ENCODE results near the gene FLAD1.
"Not testable (repeated sequence)": the region's sequence is repeated elsewhere in the genome, so short reads cannot be mapped to it uniquely, and the experiment has no call there.

The FLAD1 gene

GRCh38 chr1:154992721-154993571, 9.8 kb downstream of the FLAD1 start:
- no peak for DNase-seq

DNA sequence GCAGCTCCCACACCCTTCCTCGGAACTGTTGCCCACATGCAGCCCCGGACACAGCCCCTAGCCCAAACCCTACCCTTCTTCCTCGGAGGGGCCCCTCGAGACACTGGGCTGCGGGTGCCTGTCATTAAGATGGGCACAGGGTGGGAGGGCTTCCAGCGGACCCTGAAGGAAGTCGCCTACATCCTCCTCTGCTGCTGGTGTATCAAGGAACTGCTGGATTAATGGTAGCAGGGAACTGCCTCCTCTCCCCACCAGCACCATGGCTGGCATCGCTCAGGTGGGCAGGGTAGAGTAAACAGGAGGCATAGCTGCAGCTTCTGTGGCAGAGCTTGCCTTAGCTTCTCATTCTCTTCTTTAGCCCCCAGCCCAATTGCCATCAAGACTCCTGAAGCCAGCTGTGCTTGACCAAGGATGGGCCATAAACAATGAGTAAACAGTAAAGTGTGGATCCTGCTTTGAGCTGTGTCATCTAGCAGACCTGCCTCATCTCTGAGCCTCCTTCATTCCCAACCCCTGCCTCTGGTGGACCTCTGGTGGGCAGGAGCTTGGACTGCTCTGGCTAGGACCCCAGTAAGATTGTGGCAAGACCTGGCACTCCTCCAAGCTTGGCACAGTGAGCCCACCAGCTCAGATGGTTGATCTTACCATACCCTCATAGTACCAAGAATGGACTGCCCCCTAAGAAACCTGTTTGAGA, 10.6 kb downstream of the FLAD1 start, which contains the start of gene LENEP:
Gene LENEP, plus strand, starts transcription at position 15 of the 697 bp plus-strand sequence. Its CDS starts 22 bp downstream, at position 37.
- DNase-seq: no peak

DNA sequence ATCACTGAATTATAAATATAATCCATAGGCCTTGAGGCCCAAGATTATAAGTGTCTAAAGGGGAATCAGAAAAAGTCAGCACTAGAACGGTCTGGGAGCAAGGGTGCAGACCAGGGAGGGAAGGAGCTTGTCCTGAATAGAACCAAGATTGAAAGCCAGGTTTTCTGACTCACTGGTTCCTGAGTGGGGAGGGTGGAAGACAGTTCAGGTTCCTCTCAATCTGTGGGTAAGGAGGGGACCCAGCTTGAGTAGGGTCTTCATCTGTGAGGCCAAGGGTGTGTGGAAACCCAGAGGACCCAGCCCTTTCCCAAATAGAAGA, 11.1 kb downstream of the FLAD1 start:
- DNase-seq: no peak

GRCh38 chr1:154994591-154994990, 11.4 kb downstream of the FLAD1 start:
- no peak for DNase-seq

- not testable (repeated sequence) for DNase-seq
These were observed 12.3 kb downstream of the FLAD1 start for GRCh38 chr1:154995301-154995983.

- DNase-seq: no peak
These were observed 14.0 kb downstream of the FLAD1 start for GRCh38 chr1:154996966-154997701.

DNA sequence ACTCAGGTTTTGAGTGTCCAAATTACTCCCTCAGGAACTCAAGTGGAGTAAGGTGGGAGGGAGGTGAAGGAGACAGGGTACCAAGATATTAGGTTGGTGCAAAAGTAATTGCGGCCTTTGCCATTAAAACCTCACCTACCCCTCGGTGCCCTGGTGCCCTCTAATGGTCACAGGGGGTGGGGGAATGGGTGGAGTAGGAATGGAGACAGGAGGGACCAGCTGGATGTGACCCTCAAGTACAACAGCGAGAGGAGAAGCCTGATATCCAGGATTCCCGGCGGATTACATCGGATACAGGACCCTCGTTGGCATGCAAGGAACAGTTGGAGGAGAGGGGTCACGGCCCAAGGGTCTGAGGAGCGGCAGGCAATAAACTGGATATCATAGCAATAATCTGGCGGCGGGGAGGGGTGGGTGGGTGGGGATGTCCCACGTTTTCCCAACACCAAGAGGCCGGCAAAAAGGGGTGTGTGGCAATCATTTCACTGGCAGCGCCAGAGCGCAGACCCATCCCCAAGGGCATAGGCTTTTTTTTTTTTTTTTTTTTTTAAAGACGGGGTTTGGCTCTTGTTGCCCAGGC, 15.1 kb downstream of the FLAD1 start:
- no peak for DNase-seq

DNA sequence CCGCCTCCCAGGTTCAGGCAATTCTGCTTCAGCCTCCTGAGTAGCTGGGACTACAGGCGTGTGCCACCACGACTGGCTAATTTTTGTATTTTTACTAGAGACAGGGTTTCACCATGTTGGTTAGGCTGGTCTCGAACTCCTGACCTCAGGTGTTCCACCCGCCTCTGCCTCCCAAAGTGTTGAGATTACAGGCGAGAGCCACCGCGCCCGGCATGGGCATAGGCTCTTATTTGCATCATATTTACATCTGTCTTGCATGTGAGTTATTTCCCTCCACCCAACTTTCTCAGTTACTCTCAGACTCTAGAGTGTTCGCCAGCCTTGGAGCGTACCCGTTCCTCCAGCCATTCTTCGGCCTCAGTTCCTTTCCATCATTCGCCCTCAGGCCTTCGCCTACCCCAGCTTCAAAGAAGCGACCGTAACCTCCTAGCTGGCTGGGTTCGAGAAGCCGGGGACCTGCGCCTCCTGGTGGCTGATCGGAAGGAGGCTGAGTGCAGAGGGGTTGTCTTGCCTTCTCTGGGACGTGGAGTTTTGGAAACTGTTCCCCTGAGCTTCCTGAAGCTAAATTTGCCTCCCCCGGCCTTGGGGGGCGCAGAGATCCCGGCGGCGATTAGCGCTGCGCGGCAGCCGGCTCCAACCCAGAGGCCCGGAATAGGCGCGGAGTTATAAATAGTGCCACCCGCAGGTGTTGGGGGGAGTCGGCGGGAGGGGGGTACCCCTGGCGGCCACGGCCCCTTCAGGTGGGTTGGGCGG, 15.8 kb downstream of the FLAD1 start:
- DNase-seq: no peak

- DNase-seq: no peak
These were observed 16.6 kb downstream of the FLAD1 start for GRCh38 chr1:154999571-155000410.

- DNase-seq: no peak
These were observed 17.2 kb downstream of the FLAD1 start for GRCh38 chr1:155000411-155000725.

GRCh38 chr1:155000726-155001424, 17.7 kb downstream of the FLAD1 start:
- DNase-seq: peak; percentile 86

GRCh38 chr1:155001425-155001674, 18.2 kb downstream of the FLAD1 start:
- no peak for DNase-seq

DNA sequence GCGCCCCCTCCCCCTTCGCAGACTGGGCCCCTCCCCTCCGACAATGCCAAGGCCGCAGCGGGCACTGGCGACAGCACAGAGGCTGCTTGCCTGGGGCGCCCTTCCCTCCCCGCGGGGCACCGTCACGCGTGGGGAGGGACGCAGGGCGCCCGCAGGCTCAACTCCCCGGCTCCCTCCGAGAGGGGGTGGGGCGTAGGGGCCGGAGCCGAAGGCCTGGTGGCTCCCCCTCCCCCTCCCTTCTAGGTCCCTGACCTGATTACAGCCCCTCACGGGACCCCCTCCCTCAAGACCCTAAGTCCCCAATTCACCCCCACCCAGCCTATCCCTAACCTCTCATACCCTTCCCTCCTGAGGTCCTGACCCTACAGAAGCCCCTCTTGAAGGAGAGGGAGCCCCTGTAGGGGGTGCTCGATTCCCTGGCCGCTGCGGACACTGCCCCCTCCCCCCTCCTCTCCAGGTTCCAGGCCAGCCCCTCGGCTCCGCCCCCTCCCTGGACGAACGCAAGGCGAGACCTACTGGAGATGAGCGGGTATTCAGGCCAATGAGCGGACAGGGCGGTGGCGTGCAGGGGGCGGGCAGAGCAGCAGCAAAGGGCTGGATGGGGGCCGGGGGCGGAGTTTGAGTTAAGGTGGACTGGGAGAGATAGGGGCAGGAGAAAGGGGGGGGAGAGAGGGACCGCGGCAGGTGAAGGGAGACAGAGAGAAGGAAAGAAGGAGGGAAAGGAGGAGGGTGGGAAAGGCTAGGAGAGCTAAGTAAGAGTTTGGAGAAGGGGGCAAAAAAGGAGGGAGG, 18.7 kb downstream of the FLAD1 start:
- DNase-seq: peak; percentile 98

- DNase-seq: peak; percentile 73
These were observed 19.5 kb downstream of the FLAD1 start, which contains the start of gene ZBTB7B for GRCh38 chr1:155002464-155003226. Gene ZBTB7B, plus strand, starts transcription at chr1:155002802. Its CDS starts 11,859 bp downstream, at chr1:155014661.

- DNase-seq: peak; percentile 34
These were observed 20.2 kb downstream of the FLAD1 start for GRCh38 chr1:155003227-155003765.

GRCh38 chr1:155003766-155004351, 20.7 kb downstream of the FLAD1 start:
- DNase-seq: no peak

DNA sequence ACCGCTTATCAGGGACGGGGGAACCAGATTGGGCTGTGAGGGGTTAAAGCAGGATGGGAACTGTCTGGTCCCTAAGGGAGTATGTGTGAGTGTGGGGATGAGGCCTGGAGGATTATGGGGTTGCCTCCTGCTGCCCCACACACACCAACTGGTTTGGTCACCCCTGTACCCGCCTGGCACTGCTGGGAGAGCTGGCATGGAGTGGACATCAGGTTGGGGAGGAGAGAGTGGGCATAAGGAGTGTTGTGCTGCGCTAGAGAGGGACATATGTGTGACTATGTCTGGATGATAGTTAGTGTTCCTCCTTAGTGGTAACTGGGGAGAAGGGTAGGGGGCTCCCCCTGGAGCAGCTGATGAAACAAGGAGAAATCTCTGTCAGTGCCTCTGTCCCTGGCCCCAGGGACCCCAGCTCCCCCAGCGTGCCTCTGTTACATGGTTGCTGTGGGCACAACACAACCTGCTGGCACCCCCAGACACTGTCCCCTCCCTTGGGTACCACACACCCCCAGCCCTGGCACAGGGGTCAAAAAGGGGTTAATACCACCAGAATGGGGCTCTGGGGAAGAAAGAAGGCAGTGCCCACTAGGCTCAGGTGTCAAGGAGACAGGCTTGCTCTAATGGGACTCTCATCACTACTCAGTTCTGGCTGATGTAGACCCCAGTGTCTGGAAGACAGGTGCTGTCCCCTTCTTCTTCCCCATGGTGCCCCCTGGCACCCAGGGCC, 21.4 kb downstream of the FLAD1 start:
- peak; percentile 18 for DNase-seq

Data from NCI-H2107 (cell line).